GM21515 (cell line): ENCODE data around the gene LRRC75A.
"Not testable (repeated sequence)": the region's sequence is repeated elsewhere in the genome, so short reads cannot be mapped to it uniquely, and the experiment has no call there.

Experiments
- ATAC-seq: cut with Tn5 transposase; IDR thresholded peaks from one replicate; pipeline ENCODE4 v1.9.1; 2021; ENCODE audit not compliant: unreplicated experiment

Gene LRRC75A

DNA sequence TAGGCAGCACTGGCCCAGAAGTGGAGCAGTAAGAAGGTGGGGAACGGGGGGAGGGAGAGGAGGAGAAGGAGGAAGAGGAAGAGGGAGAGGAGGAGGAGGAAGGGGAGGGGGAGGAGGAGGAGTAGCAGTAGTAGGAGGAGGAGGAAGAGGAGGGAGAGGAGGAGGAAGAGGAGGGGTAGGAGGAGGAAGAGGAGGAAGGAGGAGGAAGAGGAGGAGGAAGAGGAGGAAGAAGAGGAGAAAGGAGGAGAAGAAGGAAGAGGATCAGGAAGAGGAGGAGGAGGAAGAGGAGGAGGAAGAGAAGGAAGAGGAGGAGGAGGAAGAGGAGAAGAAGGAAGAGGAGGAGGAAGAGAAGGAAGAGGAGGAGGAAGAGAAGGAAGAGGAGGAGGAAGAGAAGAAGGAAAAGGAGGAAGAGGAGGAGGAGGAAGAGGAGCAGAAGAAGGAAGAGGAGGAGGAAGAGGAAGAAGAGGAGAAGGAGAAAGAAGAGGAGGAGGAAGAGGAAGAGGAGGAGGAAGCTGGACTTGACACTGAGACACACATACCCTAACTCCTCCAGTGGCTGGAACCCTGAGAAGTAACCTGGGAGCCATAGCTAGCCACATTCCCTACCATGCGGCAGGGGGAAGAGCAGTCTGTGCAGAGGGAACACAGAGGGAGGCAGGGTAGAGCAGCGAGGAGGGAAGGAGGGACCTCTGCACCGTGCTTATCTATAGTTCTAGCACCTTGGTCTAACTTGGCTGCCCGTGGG is 35.8 kb downstream of the LRRC75A start:
- ATAC-seq = no peak

GRCh38 chr17:16453493-16453851 is 38.5 kb downstream of the LRRC75A start:
- no peak for ATAC-seq

GRCh38 chr17:16452268-16452667 is 39.7 kb downstream of the LRRC75A start:
- not testable (repeated sequence) for ATAC-seq

DNA sequence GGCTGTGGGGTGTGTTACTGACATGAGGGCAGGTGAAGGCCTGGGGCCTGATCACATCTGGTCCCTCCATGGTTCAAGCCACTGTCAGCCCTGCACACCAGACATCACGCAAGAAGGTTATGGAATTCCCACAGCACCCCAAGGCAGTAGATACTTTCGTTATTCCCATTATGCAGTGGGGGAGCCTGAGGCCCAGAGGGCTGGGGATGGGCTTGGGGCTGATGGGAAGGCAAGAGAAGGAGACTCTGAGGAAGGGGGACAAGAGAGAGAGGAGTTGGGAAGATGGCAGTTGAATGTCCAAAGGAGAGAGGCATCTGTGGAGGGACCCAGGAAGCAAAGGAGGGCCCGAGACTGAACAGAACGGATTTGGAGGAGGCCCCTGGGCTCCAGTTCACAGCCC is 42.0 kb downstream of the LRRC75A start:
- no peak for ATAC-seq

DNA sequence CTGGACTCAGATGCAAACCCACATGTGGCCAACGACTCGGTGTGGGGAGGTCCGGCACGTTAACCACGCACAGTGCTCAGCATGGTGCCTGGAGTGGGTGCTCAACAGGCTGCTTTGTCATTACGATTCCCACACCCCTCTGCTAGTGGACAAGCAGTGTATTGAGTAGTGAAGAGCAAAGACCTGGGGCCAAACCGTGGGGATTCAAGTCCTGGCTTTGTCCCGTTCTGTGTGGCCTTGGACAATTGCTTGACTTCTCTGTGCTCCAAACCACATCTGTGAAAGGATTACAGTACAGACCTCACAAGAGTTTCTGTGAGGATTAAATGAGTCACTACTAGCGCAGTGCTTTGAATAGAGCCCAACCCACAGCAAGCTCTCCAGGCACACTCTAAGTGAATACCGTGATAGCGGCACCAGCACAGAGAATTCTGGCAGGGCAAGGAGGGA is 42.8 kb downstream of the LRRC75A start:
- ATAC-seq = no peak

DNA sequence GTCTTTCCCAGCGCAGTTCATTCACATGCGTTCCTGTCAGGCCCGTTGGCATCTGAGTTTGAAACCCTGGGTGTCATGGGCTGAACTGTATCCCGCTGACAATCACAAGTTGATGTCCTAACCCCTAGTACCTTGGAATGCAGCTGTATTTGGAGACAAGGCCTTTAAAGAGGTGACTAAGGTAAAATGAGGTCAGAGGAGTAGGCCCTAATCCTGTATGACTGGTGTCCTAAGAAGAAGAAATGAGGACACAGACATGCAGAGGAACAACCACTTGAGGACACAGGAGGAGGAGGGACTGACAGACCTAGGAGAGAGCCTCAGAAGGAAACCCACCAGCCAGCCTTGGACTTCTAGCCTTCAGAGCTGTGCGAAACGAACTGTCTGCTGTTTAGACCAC is 43.5 kb downstream of the LRRC75A start:
- ATAC-seq = no peak

DNA sequence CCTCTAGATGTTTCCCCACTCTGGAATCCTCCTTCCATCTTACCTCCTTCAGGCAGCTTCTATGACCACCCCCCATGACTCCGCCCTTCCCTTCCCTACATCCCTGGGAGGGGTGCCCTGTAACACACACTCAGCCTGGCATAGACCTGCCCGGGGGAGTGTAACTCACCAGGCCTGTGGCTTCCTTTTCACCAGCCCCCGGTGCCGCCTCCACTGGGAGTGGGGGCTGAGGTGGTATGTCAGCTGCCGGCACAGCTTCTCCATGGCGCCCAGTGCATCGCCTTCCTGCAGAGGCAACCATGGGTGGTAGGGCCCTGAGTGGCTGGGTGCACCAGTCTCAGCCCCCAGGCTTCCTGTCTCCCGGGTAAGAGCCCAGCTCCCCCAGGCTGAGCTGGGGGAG is 44.3 kb downstream of the LRRC75A start:
- ATAC-seq = no peak

DNA sequence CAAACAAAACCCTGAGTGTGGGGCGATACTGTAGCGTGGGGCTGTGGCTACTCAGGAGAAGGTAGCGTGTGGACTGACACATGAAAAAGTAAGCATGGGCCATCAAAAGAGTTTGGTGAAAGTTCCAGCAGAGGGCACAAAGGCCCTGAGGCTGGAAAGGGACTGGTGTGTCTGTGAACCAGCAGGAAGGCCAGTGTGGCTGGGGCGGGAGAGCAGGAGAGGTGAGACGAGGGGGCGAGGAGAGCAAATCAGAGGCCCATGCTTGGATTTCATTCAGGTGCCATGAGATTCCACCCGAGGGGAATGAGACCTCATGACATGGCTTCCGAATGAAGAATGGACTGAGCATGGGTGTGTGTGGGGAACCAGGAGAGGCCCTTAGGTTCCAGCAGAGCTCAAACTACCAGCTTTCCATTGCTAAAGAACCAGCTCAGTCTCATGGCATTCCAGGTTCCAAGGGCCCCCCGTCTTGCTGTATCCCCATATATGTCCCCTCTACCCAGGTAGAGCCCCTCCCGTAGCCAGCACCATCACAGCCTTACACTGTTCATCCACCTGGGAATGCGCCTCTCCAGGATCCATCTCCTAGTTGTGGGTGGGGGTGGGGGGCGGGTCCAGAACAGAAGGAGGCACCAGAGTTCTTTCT is 45.5 kb downstream of the LRRC75A start:
- no peak for ATAC-seq

DNA sequence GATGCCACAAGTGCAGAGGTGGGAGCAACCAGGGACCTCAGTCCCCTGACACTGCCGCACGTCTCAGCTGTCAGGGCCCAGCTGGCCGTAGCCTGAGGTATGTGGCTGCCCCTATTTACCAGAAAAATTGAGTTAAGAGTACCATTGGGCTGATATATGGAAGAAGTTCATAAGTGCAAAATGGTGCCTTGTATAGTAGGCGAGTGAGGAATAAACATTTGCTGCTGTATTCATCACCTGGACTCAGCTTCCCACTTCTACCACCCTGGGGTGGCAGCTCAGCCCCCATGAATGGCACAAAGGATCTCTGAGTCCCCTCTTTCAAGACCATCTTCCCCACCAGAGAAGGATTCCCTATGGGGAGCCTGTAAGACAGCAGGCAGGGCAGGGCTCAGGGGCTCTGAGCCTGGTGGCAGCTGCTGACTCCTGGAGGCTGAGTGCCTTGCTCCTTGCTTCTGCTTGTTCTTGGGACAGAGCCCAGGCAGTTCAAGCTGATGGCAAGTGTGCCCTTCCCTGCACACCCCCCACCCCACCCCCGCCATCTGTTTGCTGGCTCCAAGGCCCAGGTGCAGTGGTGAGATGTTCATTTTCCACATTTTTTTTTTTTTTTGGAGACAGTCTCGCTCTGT is 47.6 kb downstream of the LRRC75A start:
- no peak for ATAC-seq

- no peak for ATAC-seq
Observed at GRCh38 chr17:16443511-16444257, 48.3 kb downstream of the LRRC75A start.

GRCh38 chr17:16442594-16443510 is 49.1 kb downstream of the LRRC75A start:
- ATAC-seq = no peak

DNA sequence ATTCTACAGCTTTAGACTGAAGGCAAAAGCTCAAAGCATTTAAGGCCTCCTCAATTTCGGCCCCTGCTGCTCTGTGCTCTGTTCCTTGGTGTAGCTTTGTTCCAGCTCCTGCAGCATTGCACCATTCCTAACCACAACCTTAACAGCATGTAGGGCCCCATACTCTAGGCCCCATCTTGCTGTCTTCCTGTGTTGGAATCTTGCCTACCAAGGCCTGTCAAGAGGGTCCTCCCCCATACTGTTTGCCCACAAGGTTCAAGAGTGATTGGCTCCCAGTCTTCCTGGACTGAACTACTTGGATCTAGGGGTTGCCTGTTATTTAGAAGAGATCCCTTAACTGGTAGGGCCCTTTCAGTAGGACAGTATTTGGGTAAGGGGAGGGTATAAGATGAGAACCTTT is 49.9 kb downstream of the LRRC75A start:
- no peak for ATAC-seq

- ATAC-seq = no peak
Observed at GRCh38 chr17:16440901-16441629, 50.9 kb downstream of the LRRC75A start.

DNA sequence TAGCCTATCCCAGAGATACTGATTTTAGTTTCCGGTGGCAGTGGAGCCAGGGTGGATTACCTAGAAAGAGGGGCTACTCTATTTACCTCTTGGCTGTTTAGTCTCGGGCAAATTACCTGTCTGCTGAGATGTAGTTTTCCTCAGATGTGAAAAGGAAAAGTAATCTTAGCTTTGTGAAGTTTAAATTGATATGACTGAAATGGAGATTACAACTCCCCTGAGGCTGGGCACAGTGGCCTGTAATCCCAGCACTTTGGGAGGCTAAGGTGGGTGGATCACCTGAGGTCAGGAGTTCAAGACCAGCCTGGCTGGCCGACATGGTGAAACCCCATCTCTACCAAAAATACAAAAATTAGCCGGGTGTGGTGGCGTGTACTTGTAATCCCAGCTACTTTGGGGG is 51.6 kb downstream of the LRRC75A start:
- not testable (repeated sequence) for ATAC-seq

- ATAC-seq = no peak
Observed at GRCh38 chr17:16439811-16440351, 52.1 kb downstream of the LRRC75A start.

- peak; percentile 10 for ATAC-seq
Observed at GRCh38 chr17:16439303-16439791, 52.6 kb downstream of the LRRC75A start.

- ATAC-seq = peak; percentile 71
Observed at GRCh38 chr17:16438557-16439302, 53.3 kb downstream of the LRRC75A start.

- peak; percentile 2 for ATAC-seq
Observed at GRCh38 chr17:16438173-16438556, 53.8 kb downstream of the LRRC75A start.

DNA sequence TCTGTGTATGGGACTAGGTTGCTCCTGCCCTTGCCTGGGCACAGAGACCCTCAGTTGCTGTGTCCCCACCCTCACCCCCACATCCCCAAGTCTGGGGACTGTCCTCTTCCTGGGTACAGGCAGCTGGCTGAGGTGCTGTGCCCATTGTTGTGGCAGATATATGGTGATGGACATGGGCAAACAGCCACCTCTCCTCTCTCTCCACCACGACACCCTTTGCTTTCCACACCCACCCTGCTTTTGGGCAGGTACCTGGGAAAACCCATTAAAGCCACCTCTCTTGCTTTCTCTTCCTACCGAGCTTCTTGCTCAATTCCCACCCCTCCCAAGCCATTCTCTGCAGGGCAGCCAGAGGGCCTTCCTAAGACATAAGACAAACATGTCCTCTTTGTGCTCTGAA is 54.9 kb downstream of the LRRC75A start:
- ATAC-seq = no peak
